NCI-H345 treated with DMSO at 0.1 percent for 48 hours (cell line): Measurements from ENCODE around the gene BANF2.

Source experiments
- DNase-seq: peaks from one replicate; lab custom pipeline; 2025; ENCODE audit not compliant: unreplicated experiment; lab: John Stamatoyannopoulos, UW

BANF2 gene

DNA sequence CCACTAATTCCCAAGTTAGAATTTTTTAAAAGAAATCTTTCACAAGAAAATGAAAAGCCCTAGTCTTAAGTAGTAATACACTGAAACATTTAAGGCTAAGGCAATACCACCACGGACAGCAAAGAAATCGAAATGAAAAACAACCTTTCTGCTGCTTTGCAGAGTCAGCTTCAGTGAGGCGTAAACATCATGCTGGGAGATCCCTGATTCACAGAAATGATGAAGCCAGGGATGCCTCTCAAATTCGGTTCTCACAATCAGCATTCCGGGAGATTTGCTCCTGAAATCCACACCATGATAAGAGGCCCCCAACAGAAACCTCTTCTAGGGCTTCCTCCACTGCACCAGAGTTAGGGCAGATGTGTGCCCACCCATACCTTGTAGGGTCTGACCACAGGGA, 36.3 kb upstream of the BANF2 start:
- no peak for DNase-seq

DNA sequence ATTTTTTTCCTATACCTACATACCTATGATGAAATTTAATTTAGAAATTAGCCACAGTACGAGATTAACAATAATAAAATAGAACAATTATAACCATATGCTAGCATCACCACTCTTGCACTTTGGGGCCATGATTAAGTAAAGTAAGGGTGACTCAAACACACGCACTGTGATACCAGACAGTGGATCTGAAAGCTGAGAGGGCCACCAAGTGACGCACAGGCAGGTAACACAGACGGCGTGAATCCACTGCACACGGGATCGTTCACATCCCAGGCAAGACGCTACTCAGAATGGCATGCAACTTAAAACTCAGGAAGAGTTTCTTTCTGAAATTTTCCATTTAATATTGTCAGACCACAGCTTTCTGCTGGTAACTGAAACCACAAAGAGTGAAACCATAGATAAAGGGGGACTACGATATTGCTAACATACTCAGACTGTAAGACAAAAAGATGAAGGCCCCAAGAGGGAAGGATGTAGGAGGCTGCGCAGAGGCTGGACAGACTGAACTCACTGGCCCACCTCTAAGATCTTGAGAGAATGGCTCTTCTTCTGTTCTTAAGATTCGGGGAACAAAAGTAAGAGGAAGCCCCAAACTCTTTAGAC, 35.6 kb upstream of the BANF2 start:
- DNase-seq, result no peak

DNA sequence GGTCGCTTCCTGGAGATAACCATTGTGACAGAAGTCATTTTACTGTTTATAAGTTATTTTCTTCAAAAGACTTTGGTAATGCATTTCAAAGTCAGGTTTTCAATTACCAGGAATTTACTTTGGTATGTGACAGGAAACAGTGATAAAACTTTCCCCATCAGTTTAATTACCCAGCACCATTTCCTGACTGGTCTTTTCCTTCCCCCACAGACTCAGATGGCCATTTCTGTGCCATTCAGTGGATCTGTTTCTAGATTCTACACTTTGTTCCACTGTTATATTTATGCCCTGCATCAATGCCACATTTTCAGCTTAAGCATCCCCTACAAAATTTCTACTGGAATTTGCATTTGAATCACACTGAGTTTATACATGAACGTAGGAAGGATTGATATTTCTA, 34.0 kb upstream of the BANF2 start:
- no peak for DNase-seq

DNA sequence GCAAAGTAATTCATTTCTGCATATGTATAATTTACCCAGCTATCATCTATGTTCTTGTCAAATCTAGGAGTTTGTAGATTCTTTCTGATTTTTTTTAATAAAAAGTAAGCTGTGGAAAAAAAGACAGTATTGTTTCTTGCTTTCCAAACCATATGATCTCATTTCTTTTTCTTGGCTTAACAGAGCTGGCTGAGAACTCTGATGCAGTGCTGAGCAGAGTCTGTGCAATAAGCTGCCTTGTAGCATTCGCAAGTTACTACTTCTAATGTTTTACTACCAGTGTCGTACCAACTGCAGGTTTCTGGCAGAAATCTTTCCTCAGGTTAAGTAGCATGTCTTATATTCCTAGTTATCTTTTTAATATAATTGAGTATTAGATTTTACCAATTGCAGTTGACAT, 33.3 kb upstream of the BANF2 start:
- no peak for DNase-seq

DNA sequence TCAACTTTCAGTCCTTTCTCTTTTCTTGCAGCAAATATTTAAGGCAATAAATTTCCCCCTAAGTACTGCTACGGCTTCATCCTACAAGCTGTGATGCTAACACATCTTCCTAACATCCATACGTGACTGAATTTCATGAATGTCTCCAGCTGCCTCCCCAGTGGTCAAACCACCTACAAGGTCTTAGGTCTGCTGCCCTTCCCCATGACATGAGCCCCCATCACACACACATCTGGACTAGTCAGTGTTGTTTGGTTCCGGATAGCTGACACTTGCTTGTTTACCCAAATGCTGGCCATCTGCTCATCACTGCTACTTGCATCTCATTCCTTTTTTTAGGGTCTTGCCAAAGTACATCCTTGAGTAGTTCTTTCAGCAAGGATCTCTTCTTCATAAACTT, 32.3 kb upstream of the BANF2 start:
- no peak for DNase-seq

DNA sequence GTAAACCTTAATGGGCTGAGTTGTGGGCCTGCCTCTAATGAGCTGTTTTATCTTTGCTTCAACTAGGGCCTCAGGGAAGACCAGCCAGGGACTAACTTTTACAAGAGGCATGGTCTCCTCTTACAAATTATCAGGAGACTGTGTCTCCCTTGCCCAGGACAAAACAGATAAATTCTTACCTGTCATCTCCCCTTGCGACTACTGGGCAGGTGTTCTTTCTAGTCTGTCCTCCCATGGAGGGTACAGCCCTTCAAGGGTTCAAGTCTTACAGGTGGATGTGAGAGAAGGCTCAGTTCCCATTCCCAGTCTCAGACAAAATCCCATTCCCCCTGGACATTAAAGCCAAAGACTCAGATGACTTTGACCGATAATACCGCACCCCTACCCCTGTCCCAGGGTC, 31.3 kb upstream of the BANF2 start:
- no peak for DNase-seq

DNA sequence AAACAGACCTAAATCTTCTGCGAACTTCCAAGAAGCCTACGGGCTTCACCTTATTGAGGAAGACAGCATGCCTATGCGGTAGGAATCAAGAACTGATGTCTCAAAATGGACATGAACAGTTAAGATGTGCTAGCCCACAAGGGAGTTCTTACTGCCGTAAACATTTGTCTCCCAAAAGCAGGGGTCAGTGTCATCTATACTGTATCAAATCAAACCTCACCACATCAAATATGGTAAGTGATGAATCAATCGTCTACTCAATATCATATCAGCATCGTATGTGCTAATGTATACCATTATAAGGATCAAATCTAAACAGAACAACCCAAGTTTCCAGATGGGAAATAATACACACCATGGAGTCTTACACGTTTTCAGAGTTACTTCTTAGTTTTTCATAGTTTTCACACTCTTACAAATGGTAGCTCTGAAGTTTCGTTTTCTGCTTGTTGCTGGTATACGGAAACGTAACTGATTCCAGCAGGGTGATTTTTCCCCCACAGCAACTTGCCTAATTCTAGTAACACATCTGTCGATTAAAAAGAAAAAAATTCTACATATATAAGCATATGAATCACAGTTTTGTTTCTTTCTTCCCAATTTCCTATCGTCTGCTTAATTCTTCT, 30.3 kb upstream of the BANF2 start:
- no peak for DNase-seq

DNA sequence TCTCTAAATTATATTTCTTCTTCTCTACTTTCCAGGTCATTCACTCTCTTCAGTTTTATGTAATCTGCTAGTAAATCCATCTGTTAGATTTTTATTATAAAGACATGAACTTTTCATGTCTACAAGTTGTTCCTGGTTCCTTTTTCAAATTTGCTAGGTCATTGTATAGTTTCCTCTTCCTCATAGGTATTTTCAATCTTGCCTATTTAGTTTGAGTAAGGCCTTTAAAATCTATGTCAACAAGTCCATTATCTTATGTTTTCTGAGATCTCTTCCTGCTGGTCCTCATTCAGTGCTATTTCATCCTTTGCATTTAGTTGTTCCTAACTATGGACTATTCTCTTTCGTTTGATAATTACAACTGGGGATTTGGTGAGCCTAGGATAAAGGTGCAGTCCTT, 28.8 kb upstream of the BANF2 start:
- no peak for DNase-seq

DNA sequence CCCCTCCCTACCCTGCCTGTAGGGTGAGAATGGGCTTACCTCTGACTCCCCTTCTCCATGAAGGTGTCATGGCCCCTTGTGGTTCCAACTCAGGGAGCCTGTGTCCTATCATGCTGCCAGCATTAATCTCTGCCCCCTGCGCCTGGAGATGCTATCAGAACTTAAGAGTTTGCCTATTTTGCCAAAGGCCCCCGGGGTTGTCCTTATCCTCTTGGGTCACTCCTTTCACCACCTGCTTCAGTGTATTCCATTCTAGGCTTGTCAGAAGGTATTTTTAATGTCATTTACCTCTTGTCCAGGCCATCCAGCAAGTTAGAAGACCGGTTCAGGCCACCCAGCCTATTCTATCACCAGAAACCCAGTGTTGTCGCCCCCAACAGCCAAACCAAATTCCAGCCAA, 28.2 kb upstream of the BANF2 start:
- DNase-seq, result no peak

DNA sequence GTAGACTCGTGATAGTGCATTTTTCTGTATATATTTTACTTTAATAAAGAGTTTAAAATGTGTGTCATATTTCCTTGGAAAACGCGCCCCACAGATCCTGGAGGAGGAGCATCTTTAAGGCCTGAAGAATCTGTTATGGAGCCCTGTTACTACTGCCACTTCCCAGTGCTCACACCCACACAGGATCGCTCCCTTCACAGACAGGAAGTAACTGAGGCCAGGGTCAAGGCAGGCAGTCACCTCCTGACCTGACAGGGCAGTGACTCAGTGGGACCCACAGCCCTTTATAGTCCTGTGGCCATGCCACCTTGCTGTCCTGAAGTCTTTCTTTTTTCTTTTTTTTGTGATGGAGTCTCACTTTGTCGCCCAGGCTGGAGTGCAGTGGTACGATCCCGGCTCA, 26.7 kb upstream of the BANF2 start:
- DNase-seq, result no peak

DNA sequence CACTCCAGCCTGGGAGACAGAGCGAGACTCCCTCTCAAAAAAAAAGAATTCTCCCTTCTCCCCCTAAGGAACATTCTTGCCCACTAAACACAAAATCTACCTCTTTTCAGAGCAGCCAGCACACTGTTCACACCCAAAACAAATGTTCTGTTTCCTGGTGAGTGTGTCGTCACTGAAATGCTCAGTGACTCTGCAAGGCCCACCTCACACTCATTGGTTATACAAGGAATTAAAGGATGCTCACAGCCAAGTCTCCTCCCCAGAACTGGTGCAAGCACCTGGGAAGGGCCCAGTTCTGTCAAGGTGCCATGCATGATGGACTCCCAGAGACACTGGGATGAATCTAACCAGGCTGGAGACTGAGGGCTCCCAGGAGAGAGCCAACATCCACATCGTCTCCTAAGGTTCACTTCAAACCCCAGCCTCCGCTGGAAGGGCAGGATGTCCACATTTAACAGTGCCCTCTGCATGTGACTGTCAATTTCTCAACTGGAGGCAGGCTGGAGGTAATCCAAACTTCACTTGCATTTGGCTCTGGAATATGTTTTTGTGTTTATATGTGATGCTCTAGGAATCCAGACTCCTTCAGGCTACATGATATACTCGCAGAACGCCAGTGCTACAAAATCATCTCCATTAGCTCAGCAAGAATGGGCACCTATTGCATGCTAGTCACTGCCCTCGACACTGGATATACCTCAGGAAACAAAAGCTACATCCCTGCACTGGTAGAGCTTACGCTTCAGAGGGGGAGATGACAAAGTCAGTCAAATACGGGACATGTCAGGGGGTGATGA, 24.8 kb upstream of the BANF2 start:
- DNase-seq, result no peak

DNA sequence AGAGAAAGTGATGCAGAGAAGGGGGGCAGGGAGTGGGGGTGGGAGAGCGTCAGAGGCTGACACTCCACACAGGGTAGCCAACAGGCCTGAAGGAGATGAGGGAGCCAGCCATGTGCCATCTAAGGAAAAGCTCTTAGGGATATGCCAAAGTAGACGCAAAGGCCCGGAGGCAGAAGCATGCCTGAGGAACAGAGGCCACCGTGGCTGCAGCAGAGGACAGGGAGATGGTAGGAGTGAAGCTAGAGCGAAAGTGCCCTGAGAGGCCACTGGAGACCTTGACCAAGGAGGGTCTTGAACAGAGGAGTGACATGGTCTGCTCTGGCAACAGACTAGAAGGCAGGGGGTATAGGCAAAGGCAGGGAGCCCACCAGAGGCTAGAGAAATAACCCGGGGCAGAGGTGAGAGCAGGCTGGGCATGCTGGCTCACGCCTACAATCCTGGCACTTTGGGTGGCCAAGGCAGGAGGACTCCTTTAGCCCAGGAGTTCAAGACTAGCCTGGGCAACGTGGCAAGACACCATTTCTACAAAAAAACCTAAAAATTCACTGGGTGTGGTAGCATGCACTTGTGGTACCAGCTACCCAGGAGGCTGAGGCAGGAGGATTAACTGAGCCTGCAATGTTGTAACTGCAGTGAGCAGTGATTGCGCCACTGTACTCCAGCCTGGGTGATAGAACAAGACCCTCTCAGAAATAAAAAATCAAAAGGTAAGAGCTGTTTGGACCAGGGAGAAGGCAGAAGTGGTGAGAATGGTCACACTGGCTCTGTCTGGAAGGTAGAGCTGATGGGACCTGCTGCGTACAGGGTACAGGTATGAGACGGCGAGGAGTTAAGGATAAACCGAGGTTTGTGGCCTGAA, 24.0 kb upstream of the BANF2 start:
- DNase-seq, result no peak

DNA sequence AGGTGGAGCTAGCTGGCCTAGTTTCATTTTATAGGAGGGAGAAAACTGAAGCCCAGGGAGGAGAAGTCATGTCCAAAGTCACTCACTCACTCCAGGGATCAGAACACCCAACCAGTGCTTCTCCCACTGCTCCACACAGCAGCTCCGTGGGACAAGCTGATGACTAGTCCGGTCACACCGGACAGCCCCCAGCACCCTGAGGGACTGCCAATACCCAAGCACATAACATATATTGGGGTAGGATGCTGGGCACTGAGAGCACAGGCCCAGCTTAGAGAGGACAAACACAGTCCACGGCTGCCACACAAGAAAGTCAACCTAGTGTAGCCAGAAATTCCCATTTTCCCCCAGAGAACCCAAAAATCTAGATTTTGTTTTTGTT, 23.4 kb upstream of the BANF2 start:
- DNase-seq, result no peak

DNA sequence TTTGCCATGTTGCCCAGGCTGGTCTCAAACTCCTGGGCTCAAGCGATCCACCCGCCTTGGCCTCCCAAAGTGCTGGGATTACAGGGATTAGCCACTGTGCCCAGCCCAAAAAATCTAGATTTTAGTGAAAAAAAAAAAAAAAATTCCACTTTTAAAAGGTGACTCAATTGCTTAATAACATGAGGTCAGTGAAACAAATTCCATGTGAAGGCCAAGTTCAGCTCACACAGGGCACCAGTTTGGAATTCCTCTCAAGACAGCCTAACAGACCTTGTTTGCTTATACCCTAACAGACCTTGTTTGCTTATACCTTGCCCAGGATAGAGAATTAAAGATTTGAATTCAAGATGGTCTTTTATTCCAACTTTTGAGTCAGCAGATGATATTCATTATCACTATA, 22.8 kb upstream of the BANF2 start:
- DNase-seq, result no peak

DNA sequence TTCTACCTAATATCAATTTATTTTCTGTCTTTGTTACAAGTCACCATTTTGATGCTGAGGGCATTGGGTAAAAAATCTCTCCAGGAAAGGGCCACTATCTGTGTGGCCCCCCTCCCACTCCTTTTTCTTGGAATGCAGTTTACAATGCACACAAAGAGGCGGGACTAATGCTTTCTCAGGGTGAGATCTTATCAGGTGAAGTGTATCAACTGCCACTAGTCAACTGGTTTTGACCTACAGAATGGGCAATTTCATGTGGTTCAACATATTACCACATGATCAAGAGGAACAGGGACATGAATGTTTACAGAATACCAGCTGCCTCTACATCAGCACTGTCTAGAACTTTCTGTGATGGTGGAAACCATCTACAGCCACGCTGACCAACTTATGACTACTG, 21.5 kb upstream of the BANF2 start:
- DNase-seq, result no peak

DNA sequence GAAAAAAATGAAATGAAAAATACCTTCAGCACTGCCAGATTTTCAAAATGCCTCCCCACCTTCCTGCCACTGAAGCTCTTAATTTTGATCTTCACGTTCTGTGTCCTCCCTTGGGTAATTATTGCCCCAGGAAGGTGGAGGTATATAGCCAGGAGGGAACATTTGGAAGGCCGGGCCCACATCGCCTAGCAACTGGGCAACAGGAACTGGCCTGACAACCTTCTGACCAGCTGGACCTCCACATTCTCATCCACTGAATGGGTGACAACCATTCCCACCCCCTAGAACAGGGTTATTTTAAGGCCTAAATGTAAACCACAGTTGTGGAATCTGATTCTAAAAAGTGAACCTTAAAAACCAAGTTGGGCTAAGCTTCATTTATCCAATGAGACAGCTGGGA, 20.9 kb upstream of the BANF2 start:
- no peak for DNase-seq

DNA sequence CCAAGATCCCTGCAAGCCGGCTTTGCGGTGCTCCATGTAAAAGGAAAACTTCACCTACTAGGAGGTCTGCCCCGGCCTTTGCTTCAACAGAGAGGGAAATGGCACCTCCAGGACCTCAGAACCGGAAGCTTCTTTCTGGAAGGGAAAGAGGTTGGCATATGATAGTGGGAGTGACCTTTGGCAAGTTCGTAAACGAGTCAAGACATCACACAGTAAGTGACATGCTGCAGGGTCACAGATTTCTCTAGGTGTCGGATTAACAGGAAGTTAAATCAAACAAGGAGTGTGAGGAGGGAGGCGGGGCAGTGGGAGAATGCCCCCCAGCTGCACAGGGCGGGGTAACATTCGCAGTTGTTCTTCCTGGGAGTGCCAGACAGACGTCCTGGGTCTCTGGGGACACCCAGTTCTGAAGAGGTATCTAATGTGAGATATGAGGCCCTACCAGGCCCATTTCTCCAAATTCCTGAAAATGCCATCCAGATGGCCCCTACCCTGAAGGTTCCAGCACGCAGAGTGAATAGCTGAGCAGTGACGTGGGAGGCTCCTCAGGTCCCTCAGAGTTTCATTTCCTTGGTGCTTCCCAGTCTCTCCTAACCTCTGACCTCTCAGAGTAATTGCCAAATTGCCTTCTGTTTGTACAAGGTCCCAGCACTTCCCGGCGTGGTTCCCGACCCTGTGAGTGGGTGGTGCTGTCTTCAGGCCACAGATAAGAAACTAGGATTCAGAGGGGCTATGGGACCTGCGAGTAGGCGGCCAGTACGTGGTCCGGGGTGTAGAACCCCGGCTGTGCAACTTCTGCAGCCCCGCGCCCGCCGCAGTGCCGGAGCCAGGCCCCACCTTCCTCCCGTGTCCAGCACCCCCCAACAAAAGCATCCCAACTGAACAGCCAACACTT, 19.6 kb upstream of the BANF2 start:
- DNase-seq, result no peak

DNA sequence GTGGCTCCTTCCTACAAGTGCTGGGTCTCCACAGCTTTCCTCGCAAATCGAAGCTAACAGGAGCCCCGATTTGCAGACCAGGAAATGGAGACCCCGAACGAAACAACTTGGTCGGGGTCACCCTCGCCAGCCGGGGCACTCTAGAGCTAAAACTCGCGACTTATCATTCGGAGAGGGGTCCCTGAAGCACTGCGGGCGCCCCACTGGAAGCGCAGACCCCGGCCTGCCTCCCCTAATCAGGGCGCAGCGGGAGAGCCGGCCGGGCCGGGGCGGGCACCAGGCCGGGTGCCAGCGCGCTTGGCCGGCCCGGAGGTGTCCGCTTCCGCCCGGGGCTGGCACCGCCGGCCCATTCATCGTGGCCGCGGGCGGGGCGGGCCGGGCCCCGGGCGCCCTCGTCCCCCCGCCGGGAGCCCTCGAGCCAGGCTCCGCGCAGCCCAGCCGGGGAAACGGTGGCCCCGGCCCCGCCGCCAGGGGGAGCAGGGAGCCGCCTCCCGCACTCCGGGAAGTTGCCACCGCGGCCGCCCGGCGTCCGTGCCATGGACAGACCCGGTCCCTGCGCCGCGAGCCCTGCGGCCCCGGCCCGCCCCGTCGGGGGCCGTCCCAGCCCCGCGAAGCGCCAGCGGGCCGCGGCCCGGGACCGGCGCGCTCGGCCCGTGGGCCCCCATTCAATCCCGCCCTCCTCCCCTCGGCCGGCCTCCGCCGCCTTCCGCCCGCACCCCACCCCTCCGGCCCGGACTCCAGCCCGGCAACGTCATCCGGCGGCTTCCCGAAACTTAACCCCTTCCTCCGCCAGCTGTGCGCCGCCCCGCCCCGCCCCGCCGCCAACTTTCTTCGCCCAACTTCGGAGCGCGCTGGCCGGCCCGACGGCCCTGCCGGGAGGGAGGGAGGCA, 18.7 kb upstream of the BANF2 start:
- peak; percentile 64 for DNase-seq

DNA sequence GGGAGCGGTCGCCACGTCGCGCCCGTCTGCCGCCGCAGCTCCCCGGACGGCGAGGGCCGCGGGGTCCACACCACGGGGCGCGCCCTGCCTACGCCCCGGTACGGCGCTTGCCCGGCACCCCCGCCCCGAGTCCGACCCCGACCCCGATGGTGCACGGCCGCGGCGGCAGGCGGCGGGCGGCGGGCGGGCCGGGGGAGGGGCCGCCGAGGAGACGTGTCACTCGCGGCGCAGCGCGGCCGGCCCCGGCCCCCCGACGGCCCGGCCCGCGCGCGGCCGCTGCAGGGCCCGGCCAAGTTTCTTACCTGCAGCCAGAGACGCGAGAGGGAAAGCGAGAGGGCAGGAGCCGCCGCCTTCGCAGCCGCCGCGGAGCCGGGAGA, 18.1 kb upstream of the BANF2 start:
- DNase-seq, result no peak
